ENCODE measurements around the gene DYNLRB1.

DNA sequence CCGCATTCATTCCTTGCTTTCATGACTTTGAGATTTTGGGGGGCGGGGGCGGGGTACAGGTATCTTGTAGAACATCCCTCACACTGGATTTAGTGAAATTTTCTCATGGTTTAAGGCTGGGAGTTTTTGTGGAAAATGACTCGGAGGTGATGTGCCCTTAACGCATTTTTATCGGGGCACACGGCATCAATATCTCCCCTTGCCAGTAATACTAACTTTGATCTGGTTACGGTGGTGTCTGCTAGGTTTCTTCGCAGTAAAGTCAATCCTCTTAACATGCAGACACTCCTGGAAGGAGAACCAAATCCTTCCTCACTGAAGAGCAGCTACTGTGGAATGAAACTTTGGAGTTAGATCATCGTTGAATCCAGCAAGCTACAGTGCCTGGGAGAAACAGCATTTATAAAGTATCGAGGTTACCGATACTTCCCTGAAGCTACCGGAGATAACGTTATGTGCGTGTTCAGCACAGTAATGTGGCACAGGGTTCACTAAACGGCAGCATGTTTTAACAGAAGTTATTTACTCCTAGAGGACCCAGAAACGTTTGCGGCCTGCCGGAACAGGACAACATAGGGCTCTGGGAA lies 1.2 kb upstream of the DYNLRB1 start:
- no peak for TF ChIP-seq ZFX (IDR thresholded peaks at IDR 0.05; ENCODE audit: borderline replicate concordance)
- TF ChIP-seq, protein P1, sequence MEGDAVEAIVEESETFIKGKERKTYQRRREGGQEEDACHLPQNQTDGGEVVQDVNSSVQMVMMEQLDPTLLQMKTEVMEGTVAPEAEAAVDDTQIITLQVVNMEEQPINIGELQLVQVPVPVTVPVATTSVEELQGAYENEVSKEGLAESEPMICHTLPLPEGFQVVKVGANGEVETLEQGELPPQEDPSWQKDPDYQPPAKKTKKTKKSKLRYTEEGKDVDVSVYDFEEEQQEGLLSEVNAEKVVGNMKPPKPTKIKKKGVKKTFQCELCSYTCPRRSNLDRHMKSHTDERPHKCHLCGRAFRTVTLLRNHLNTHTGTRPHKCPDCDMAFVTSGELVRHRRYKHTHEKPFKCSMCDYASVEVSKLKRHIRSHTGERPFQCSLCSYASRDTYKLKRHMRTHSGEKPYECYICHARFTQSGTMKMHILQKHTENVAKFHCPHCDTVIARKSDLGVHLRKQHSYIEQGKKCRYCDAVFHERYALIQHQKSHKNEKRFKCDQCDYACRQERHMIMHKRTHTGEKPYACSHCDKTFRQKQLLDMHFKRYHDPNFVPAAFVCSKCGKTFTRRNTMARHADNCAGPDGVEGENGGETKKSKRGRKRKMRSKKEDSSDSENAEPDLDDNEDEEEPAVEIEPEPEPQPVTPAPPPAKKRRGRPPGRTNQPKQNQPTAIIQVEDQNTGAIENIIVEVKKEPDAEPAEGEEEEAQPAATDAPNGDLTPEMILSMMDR (IDR thresholded peaks at IDR 0.05) = no peak

All from 22Rv1 (cell line).